NT2/D1 (cell line): ENCODE results near the gene LRRK1.

Source experiments
- SUZ12 ChIP-seq: IDR thresholded peaks from 2 replicates; pipeline ENCODE4 v1.6.1; 2011; ENCODE audit not compliant: insufficient read length, insufficient read depth; ENCODE audit errors: extremely low read depth
- YY1 ChIP-seq: IDR thresholded peaks from 2 replicates; pipeline ENCODE4 v1.6.1; 2011; ENCODE audit not compliant: insufficient read length, insufficient read depth
- ZNF274 ChIP-seq: IDR thresholded peaks from 2 replicates; pipeline ENCODE4 v1.6.1; 2011; ENCODE audit warnings: mild to moderate bottlenecking, low read depth, low read length

DNA sequence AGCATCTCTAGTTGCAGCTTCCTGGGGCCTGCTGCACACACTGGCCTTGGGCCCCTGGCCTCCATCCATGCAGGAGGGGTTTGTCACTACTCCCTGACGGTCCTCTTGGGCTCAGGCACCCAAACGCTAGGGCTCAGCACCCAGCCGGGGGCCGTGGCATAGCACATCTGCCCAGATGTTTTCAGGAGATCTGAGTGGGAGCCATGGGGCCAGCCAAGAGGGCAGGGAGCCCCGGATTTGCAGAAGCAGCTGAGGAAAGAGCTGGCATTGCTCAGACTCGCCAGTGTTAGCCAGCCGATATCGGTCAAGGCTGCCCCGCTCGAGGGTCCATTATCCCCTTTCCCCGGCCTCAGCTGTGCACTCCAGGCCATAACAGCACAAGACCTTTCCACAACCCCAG, 41.0 kb upstream of the LRRK1 start:
- TF ChIP-seq SUZ12 (no peak), YY1 (no peak), ZNF274 (no peak)
